Vagina (tissue), 2 donors: Measurements from ENCODE around the gene ERN1. TPM values are rescaled to one million over a fixed set of nuclear protein-coding genes. Genes with fewer than 3 reads are reported as not detected.
"Not testable (repeated sequence)": the region's sequence is repeated elsewhere in the genome, so short reads cannot be mapped to it uniquely, and the experiment has no call there.

Source experiments
- DNase-seq, 2 donors: peaks; one replicate each; pipeline ENCODE4 v3.0.0-alpha.2; 2017; ENCODE audit errors: extremely low spot score in 2 of 2
- H3K27ac ChIP-seq: fragments of 200-600 bp; sonication (generic); one replicate; pipeline ENCODE4 v1.5.1; 2019
- H3K27me3 ChIP-seq: fragments of 200-600 bp; sonication (generic); one replicate; pipeline ENCODE4 v1.5.1; 2019
- H3K36me3 ChIP-seq, 2 donors: fragments of 200-600 bp; sonication (generic); one replicate each; pipeline ENCODE4 v1.5.1; 2017 to 2019
- H3K4me1 ChIP-seq: fragments of 200-600 bp; sonication (generic); one replicate; pipeline ENCODE4 v1.5.1; 2019
- H3K4me3 ChIP-seq, 2 donors: fragments of 200-600 bp; sonication (generic); 1 replicate in 1 of 2; 2 replicates in 1 of 2; pipeline ENCODE4 v1.5.1; 2016 to 2019
- H3K9me3 ChIP-seq: fragments of 200-600 bp; sonication (generic); one replicate; pipeline ENCODE4 v1.5.1; 2019
- CTCF ChIP-seq, 3 experiments: fragments of 450-650 bp in 2 of 3; fragments of 200-600 bp in 1 of 3; sonication (generic) in 1 of 3; IDR thresholded peaks; one replicate each; pipeline ENCODE4 v1.5.1; 2017 to 2019; ENCODE audit warnings: antibody characterized with exemption in 3 of 3, mild to moderate bottlenecking in 2 of 3, moderate library complexity in 2 of 3
- POLR2A ChIP-seq, 2 donors: fragments of 450-650 bp; IDR thresholded peaks; one replicate each; pipeline ENCODE4 v1.6.1; 2017; ENCODE audit warnings: antibody characterized with exemption in 2 of 2, mild to moderate bottlenecking in 2 of 2, moderate library complexity in 2 of 2
- POLR2AphosphoS5 ChIP-seq, 2 donors: sonication (generic); formaldehyde crosslinking; IDR thresholded peaks; one replicate each; pipeline ENCODE4 v1.9.0; 2017; ENCODE audit warnings: antibody characterized with exemption in 2 of 2, mild to moderate bottlenecking in 2 of 2, low read depth in 1 of 2; ENCODE audit not compliant: insufficient read depth in 1 of 2
- intact Hi-C: fragments of 100-400 bp; cut with DNase I; formaldehyde crosslinking; loops from one replicate; pipeline ENCODE4 v1.15.1; 2023
- total RNA-seq: library from RNA; depleted of rRNA; stranded (reverse); fragments of >200 nt; gene quantifications from one replicate; pipeline ENCODE4 v1.2.3, GENCODE V29; 2016

Gene ERN1
- total RNA-seq, 1 donor from 2014 or later: 31.4 TPM

GRCh38 chr17:64125937-64126336, 4.0 kb downstream of the ERN1 start:
- no peaks in the 10 kb centered on the region for H3K9me3 ChIP-seq
- H3K27me3 ChIP-seq: no peaks in the 10 kb centered on the region
- no peak for DNase-seq
- intact Hi-C loops: no loop called here
- no peaks in the 10 kb centered on the region for H3K36me3 ChIP-seq
- H3K4me1 ChIP-seq: peaks cover 57% of the 10 kb centered on the region
- H3K4me3 ChIP-seq: no peak overlapping the region
- no peak overlapping the region for H3K27ac ChIP-seq
- TF ChIP-seq POLR2A (IDR thresholded peaks at IDR 0.05): no peak
- no peak for TF ChIP-seq CTCF (IDR thresholded peaks at IDR 0.05)
- no peak for TF ChIP-seq POLR2AphosphoS5 (IDR thresholded peaks at IDR 0.05; ENCODE audit: insufficient read depth in 1 of 2, low read depth in 1 of 2)

GRCh38 chr17:64124609-64125008, 5.3 kb downstream of the ERN1 start:
- intact Hi-C loops: no loop called here
- no peaks in the 10 kb centered on the region for H3K36me3 ChIP-seq
- H3K27ac ChIP-seq: no peak overlapping the region
- H3K4me3 ChIP-seq: no peak overlapping the region
- TF ChIP-seq CTCF (IDR thresholded peaks at IDR 0.05) (no peak), POLR2AphosphoS5 (IDR thresholded peaks at IDR 0.05; ENCODE audit: insufficient read depth in 1 of 2, low read depth in 1 of 2) (no peak), POLR2A (IDR thresholded peaks at IDR 0.05) (no peak)
- H3K27me3 ChIP-seq: no peaks in the 10 kb centered on the region
- peaks cover 55% of the 10 kb centered on the region for H3K4me1 ChIP-seq
- DNase-seq: no peak
- H3K9me3 ChIP-seq: no peaks in the 10 kb centered on the region

GRCh38 chr17:64123114-64123513, 6.8 kb downstream of the ERN1 start:
- TF ChIP-seq POLR2AphosphoS5 (IDR thresholded peaks at IDR 0.05; ENCODE audit: insufficient read depth in 1 of 2, low read depth in 1 of 2) (no peak), CTCF (IDR thresholded peaks at IDR 0.05) (no peak), POLR2A (IDR thresholded peaks at IDR 0.05) (no peak)
- intact Hi-C loops: no loop called here
- Histone ChIP-seq H3K36me3 (no peaks in the 10 kb centered on the region), H3K4me3 (no peak overlapping the region), H3K4me1 (peaks cover 54% of the 10 kb centered on the region), H3K27me3 (no peaks in the 10 kb centered on the region), H3K9me3 (no peaks in the 10 kb centered on the region), H3K27ac (no peak overlapping the region)
- DNase-seq: no peak

GRCh38 chr17:64120972-64121786, 8.8 kb downstream of the ERN1 start:
- H3K9me3 ChIP-seq, H3K27ac ChIP-seq, H3K4me3 ChIP-seq, H3K27me3 ChIP-seq, intact Hi-C loops, DNase-seq, H3K36me3 ChIP-seq: not testable (repeated sequence)
- H3K4me1 ChIP-seq: peaks cover 53% of the 10 kb centered on the region

- H3K4me3 ChIP-seq: no peak overlapping the region
- no peaks in the 10 kb centered on the region for H3K9me3 ChIP-seq
- H3K27ac ChIP-seq: no peak overlapping the region
- peaks cover 53% of the 10 kb centered on the region for H3K4me1 ChIP-seq
- H3K27me3 ChIP-seq: no peaks in the 10 kb centered on the region
- no peak for DNase-seq
- intact Hi-C loops: no loop called here
- H3K36me3 ChIP-seq: no peaks in the 10 kb centered on the region
- TF ChIP-seq POLR2AphosphoS5 (IDR thresholded peaks at IDR 0.05; ENCODE audit: insufficient read depth in 1 of 2, low read depth in 1 of 2) (no peak), POLR2A (IDR thresholded peaks at IDR 0.05) (no peak), CTCF (IDR thresholded peaks at IDR 0.05) (no peak)
Observed at GRCh38 chr17:64120159-64120810, 9.7 kb downstream of the ERN1 start.
